Measurements from ENCODE around the gene WDFY2. TPM values are rescaled to one million over a fixed set of nuclear protein-coding genes. Genes with fewer than 3 reads are reported as not detected.

The WDFY2 gene
- total and polyA plus RNA-seq, 2 experiments from 2014 or later = 6.9 to 14.2 TPM

DNA sequence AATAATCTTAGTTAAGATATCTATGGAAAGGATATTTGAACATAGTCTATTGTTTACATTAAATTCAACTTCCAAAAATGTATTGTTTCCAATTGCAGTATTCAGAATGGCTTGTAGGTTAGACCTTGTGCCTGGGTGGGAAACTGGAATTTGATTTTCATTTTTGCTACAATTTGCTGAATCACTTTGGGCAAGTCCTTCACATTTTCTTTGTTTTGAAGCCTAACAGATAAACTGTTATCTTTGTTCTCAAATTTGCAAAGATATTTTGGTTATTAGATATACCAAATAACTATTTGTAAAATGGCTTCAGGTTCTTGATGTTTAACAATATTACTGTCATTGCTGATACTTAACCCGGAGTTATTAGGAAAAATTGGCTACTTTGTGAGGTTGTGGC lies 82.6 kb downstream of the WDFY2 start:
- Histone ChIP-seq H3K27ac (peak overlapping the region; percentile 1; the same call in 1 of the 2 replicates), H3K4me3 (no peak overlapping the region), H3F3A (ENCODE audit: insufficient read depth) (0 out of 2 replicates have a peak, but pooled peaks cover 14% of the 10 kb centered on the region), H4K20me1 (ENCODE audit: insufficient read depth) (no peaks in the 10 kb centered on the region), H2AFZ (no peak overlapping the region), H3K36me3 (ENCODE audit: low read depth) (peaks cover 7% of the 10 kb centered on the region), H3K27me3 (replicated peaks; ENCODE audit: insufficient read depth) (no peaks in the 10 kb centered on the region), H3K4me1 (ENCODE audit: insufficient read depth) (peaks cover 34% of the 10 kb centered on the region), H3K79me2 (ENCODE audit: insufficient read depth) (peaks cover 100% of the 10 kb centered on the region), H3K9me3 (ENCODE audit: low read depth) (no peaks in the 10 kb centered on the region), H3K9me2 (ENCODE audit: insufficient read depth) (no peaks in the 10 kb centered on the region), H3K9ac (no peak overlapping the region), H3K4me2 (ENCODE audit: unreplicated experiment) (no peak overlapping the region)
- WGBS, 2 experiments (ENCODE audit: low coverage in 1 of 2, low lambda C conversion rate in 2 of 2, missing lambda C conversion rate in 2 of 2) = 25 to 47% methylated on average over 1 of the region's 1 CpG
- TF ChIP-seq EZH2phosphoT487 (IDR thresholded peaks at IDR 0.05; ENCODE audit: insufficient read depth, low read depth) = no peak
- no peak for TF ChIP-seq EZH2 (IDR thresholded peaks at IDR 0.05; ENCODE audit: insufficient read depth, poor library complexity, severe bottlenecking)
- in situ Hi-C loops (cut with MboI) = no loop called here
- no peak for DNase-seq

GRCh38 chr13:51668580-51669195 lies 84.4 kb downstream of the WDFY2 start:
- WGBS, 2 experiments (ENCODE audit: low coverage in 1 of 2, low lambda C conversion rate in 2 of 2, missing lambda C conversion rate in 2 of 2) = 98 to 99% methylated on average over 6 of the region's 6 CpGs
- H3F3A ChIP-seq (ENCODE audit: insufficient read depth) = 0 out of 2 replicates have a peak, but pooled peaks cover 14% of the 10 kb centered on the region
- no peaks in the 10 kb centered on the region for H3K27me3 ChIP-seq (replicated peaks; ENCODE audit: insufficient read depth)
- H3K9me3 ChIP-seq (ENCODE audit: low read depth) = no peaks in the 10 kb centered on the region
- no peaks in the 10 kb centered on the region for H3K9me2 ChIP-seq (ENCODE audit: insufficient read depth)
- TF ChIP-seq EZH2 (IDR thresholded peaks at IDR 0.05; ENCODE audit: insufficient read depth, poor library complexity, severe bottlenecking) = no peak
- no peak for TF ChIP-seq EZH2phosphoT487 (IDR thresholded peaks at IDR 0.05; ENCODE audit: insufficient read depth, low read depth)
- no peak for DNase-seq
- H3K9ac ChIP-seq = no peak overlapping the region
- H3K79me2 ChIP-seq (ENCODE audit: insufficient read depth) = peaks cover 100% of the 10 kb centered on the region
- peaks cover 33% of the 10 kb centered on the region for H3K4me1 ChIP-seq (ENCODE audit: insufficient read depth)
- in situ Hi-C loops (cut with MboI) = no loop called here
- H3K4me2 ChIP-seq (ENCODE audit: unreplicated experiment) = no peak overlapping the region
- no peak overlapping the region for H3K4me3 ChIP-seq
- H3K36me3 ChIP-seq (ENCODE audit: low read depth) = no peaks in the 10 kb centered on the region
- H3K27ac ChIP-seq = no peak overlapping the region
- H2AFZ ChIP-seq = no peak overlapping the region
- H4K20me1 ChIP-seq (ENCODE audit: insufficient read depth) = no peaks in the 10 kb centered on the region

DNA sequence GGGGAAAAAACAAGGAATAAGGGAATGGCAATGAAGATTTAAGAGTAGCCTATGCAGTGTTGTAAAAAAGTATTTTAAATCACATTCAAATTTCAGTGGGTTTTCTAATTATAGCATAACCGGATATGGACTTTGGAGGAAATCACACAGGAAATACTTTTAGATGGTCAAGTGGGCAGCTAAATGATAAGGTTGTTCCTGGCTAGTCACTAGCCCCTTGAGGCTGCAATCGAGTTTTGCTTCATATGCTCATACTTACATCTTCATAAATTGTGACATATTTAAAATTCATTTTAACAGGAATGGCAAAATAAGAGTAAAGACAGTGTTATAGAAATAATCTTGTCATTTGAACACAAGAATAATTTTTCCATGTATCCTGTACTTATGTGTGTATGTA lies 88.9 kb downstream of the WDFY2 start:
- Histone ChIP-seq H3K4me1 (ENCODE audit: insufficient read depth) (0 out of 2 replicates have a peak, but pooled peaks cover 9% of the 10 kb centered on the region), H3K4me3 (no peak overlapping the region), H3K9ac (no peak overlapping the region), H4K20me1 (ENCODE audit: insufficient read depth) (no peaks in the 10 kb centered on the region), H3K36me3 (ENCODE audit: low read depth) (0 out of 2 replicates have a peak, but pooled peaks cover 8% of the 10 kb centered on the region), H3K9me3 (ENCODE audit: low read depth) (no peaks in the 10 kb centered on the region), H3K9me2 (ENCODE audit: insufficient read depth) (no peaks in the 10 kb centered on the region), H3K27me3 (replicated peaks; ENCODE audit: insufficient read depth) (no peaks in the 10 kb centered on the region), H3K4me2 (ENCODE audit: unreplicated experiment) (no peak overlapping the region), H3K27ac (no peak overlapping the region), H3F3A (ENCODE audit: insufficient read depth) (0 out of 2 replicates have a peak, but pooled peaks cover 4% of the 10 kb centered on the region), H2AFZ (no peak overlapping the region), H3K79me2 (ENCODE audit: insufficient read depth) (peaks cover 100% of the 10 kb centered on the region)
- TF ChIP-seq EZH2phosphoT487 (IDR thresholded peaks at IDR 0.05; ENCODE audit: insufficient read depth, low read depth) = no peak
- TF ChIP-seq EZH2 (IDR thresholded peaks at IDR 0.05; ENCODE audit: insufficient read depth, poor library complexity, severe bottlenecking) = no peak
- 68 to 73% methylated on average over 2 of the region's 2 CpGs for WGBS, 2 experiments (ENCODE audit: low coverage in 1 of 2, low lambda C conversion rate in 2 of 2, missing lambda C conversion rate in 2 of 2)
- in situ Hi-C loops (cut with MboI) = no loop called here
- no peak for DNase-seq

DNA sequence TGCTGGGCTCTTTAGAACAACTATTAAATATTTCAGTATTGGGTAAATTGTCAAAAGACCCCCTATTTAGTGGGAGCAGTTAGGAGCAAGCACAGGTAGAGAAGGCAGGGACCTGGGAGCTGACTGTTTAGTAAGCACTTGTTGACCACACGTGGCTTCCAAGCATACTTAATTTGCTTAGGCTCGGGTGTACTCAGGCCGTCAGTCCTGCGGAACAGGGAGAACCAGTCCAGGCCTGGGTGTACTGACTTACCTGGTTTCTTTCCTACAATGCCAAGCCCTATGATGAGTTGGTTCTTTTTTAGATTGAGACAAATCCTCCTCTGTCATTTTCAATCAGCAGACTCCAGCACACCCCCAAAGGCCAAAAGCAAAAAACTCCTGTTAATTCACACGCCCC lies 90.0 kb downstream of the WDFY2 start:
- H3K9ac ChIP-seq = no peak overlapping the region
- no peaks in the 10 kb centered on the region for H3K27me3 ChIP-seq (replicated peaks; ENCODE audit: insufficient read depth)
- no peak overlapping the region for H3K27ac ChIP-seq
- no peaks in the 10 kb centered on the region for H3K9me3 ChIP-seq (ENCODE audit: low read depth)
- no peak overlapping the region for H3K4me3 ChIP-seq
- H3K79me2 ChIP-seq (ENCODE audit: insufficient read depth) = peaks cover 100% of the 10 kb centered on the region
- H3F3A ChIP-seq (ENCODE audit: insufficient read depth) = no peaks in the 10 kb centered on the region
- H4K20me1 ChIP-seq (ENCODE audit: insufficient read depth) = no peaks in the 10 kb centered on the region
- TF ChIP-seq EZH2 (IDR thresholded peaks at IDR 0.05; ENCODE audit: insufficient read depth, poor library complexity, severe bottlenecking) (no peak), EZH2phosphoT487 (IDR thresholded peaks at IDR 0.05; ENCODE audit: insufficient read depth, low read depth) (no peak)
- no peaks in the 10 kb centered on the region for H3K9me2 ChIP-seq (ENCODE audit: insufficient read depth)
- 0 out of 2 replicates have a peak, but pooled peaks cover 9% of the 10 kb centered on the region for H3K4me1 ChIP-seq (ENCODE audit: insufficient read depth)
- WGBS, 2 experiments (ENCODE audit: low coverage in 1 of 2, low lambda C conversion rate in 2 of 2, missing lambda C conversion rate in 2 of 2) = 90 to 93% methylated on average over 5 of the region's 5 CpGs
- no peak overlapping the region for H3K4me2 ChIP-seq (ENCODE audit: unreplicated experiment)
- no peak overlapping the region for H2AFZ ChIP-seq
- 0 out of 2 replicates have a peak, but pooled peaks cover 8% of the 10 kb centered on the region for H3K36me3 ChIP-seq (ENCODE audit: low read depth)
- in situ Hi-C loops (cut with MboI) = no loop called here
- no peak for DNase-seq

All from GM23248 (cell line).